Lower lobe of right lung (tissue), 2 donors: Measurements from ENCODE around the gene LIN9. TPM values are rescaled to one million over a fixed set of nuclear protein-coding genes. Genes with fewer than 3 reads are reported as not detected.
A peak's percentile ranks its signal among the peaks of the same experiment; 100 is the strongest.

Source experiments
- ATAC-seq, 2 donors: fragments of 200-7000 bp; cut with Tn5 transposase; one replicate each; pipeline ENCODE4 v1.9.1; 2020 to 2022; ENCODE audit warnings: mild to moderate bottlenecking in 2 of 2, moderate library complexity in 2 of 2
- DNase-seq: peaks from one replicate; pipeline ENCODE4 v3.0.0-alpha.2; 2020
- H3K27ac ChIP-seq: fragments of 200-600 bp; one replicate; pipeline ENCODE4 v1.8.0; 2022
- H3K27me3 ChIP-seq: fragments of 200-600 bp; one replicate; pipeline ENCODE4 v1.8.0; 2022; ENCODE audit warnings: low read depth
- H3K36me3 ChIP-seq: fragments of 200-600 bp; one replicate; pipeline ENCODE4 v1.8.0; 2022; ENCODE audit warnings: mild to moderate bottlenecking
- H3K4me1 ChIP-seq: fragments of 200-600 bp; one replicate; pipeline ENCODE4 v1.8.0; 2022
- H3K4me3 ChIP-seq: fragments of 200-600 bp; one replicate; pipeline ENCODE4 v1.8.0; 2022; ENCODE audit warnings: mild to moderate bottlenecking
- H3K9me3 ChIP-seq: fragments of 200-600 bp; one replicate; pipeline ENCODE4 v1.8.0; 2022
- intact Hi-C: fragments of 100-400 bp; cut with DNase I; formaldehyde crosslinking; loops from one replicate; pipeline ENCODE4 v1.11.0; 2022
- total RNA-seq: library from RNA; stranded (reverse); fragmentation: NEBNext Ultra II Directional; extraction: Animal tissue kit (Norgen Biotek cat#: 25700); gene quantifications from one replicate; pipeline ENCODE4 v1.2.1, GENCODE V29; 2021
- TF ChIP-seq, protein P1 (sequence below): fragments of 200-600 bp; IDR thresholded peaks from one replicate; pipeline ENCODE4 v1.8.0; 2022; ENCODE audit warnings: antibody characterized with exemption, mild to moderate bottlenecking
- donor health status: DM: no; HTN: yes; CAD: no; lungs with severe emphysema.

Gene LIN9
- total RNA-seq, 1 donor from 2014 or later: 3.5 TPM

DNA sequence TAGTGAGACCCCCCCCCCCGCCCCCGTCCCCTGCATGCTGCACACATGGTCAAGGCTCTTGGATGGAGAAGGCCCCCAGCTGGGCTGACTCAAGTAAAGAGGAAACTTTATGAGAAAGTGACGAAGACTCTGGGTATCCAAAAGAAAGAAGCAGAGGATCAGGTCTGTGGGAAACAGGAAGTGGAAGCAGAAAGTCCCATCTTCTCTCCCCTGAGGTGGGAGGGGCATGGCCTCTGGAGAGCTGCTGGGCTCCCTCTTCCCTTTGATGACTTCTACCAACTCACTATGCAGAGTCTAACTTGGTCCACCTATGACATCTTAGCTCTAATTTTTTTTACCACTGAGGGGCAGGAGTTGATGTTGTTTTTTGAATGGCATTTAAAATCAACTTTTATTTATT, 42.7 kb upstream of the LIN9 start:
- Histone ChIP-seq H3K27me3 (no peaks in the 10 kb centered on the region), H3K36me3 (peaks cover 5% of the 10 kb centered on the region), H3K4me3 (no peak overlapping the region), H3K9me3 (no peaks in the 10 kb centered on the region), H3K4me1 (no peaks in the 10 kb centered on the region), H3K27ac (no peak overlapping the region)
- ATAC-seq (no peak), DNase-seq (no peak)
- TF ChIP-seq, protein P1, sequence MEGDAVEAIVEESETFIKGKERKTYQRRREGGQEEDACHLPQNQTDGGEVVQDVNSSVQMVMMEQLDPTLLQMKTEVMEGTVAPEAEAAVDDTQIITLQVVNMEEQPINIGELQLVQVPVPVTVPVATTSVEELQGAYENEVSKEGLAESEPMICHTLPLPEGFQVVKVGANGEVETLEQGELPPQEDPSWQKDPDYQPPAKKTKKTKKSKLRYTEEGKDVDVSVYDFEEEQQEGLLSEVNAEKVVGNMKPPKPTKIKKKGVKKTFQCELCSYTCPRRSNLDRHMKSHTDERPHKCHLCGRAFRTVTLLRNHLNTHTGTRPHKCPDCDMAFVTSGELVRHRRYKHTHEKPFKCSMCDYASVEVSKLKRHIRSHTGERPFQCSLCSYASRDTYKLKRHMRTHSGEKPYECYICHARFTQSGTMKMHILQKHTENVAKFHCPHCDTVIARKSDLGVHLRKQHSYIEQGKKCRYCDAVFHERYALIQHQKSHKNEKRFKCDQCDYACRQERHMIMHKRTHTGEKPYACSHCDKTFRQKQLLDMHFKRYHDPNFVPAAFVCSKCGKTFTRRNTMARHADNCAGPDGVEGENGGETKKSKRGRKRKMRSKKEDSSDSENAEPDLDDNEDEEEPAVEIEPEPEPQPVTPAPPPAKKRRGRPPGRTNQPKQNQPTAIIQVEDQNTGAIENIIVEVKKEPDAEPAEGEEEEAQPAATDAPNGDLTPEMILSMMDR: no peak
- intact Hi-C loops: no loop called here

DNA sequence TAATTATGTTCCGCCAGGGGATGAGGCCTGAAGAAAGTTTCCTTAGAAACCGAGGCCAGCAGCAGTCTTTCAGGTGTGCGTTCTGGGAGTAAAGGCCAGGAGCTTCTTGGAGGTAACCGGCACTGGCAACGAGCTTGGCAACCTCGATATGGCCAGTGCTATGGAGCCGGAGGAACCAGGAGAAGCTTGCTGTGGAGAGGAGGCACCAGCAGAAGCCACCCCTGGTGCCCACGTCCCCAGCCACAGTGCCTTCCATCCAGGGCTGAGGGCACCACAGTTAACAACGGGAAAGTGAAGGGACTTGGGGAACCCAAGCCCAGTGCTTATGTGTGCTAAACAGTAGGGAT, 41.5 kb upstream of the LIN9 start:
- Histone ChIP-seq H3K27me3 (no peaks in the 10 kb centered on the region), H3K36me3 (no peaks in the 10 kb centered on the region), H3K27ac (no peak overlapping the region), H3K4me1 (no peaks in the 10 kb centered on the region), H3K9me3 (no peaks in the 10 kb centered on the region), H3K4me3 (no peak overlapping the region)
- ATAC-seq (no peak), DNase-seq (no peak)
- TF ChIP-seq, protein P1: no peak
- intact Hi-C loops: no loop called here

DNA sequence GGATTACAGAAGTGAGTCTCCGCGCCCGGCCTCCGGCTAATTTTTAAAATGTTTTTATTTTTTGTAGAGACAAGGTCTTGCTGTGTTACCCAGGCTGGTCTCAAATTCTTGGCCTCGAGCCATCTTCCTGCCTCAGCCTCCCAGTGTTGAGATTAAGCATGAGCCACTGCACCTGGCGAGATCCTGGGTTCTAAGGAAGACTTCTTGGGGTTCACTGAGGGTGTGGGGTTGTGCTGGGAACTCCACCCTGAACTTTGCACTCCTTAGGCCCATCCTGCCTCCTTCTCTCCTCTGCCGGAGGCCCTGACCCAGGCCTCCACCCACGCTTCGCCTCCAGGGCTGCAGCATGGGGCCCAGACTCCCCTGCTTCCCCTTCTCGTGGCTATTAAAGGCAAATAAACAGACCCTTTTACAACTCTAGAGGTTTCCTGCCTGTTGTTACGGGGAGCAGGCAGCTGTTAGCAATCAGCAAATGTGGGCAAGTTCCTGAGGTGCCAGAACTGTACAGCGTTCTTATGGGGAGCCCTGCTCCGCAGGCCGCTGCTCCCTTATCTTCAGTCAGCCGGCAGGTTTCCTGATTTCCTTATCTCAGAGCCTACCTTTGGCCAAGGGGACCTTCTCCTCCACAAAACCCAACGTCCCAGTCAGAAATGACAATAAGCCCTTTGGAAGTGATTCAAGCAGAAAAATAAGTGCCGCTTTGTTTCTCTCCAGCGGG, 41.0 kb upstream of the LIN9 start:
- TF ChIP-seq, protein P1: no peak
- DNase-seq (no peak), ATAC-seq (peak in 1 of 2 donors; percentile 41)
- H3K27ac ChIP-seq: no peak overlapping the region
- no peak overlapping the region for H3K4me3 ChIP-seq
- no peaks in the 10 kb centered on the region for H3K36me3 ChIP-seq
- H3K4me1 ChIP-seq: no peaks in the 10 kb centered on the region
- H3K9me3 ChIP-seq: no peaks in the 10 kb centered on the region
- intact Hi-C loops: no loop called here
- H3K27me3 ChIP-seq: no peaks in the 10 kb centered on the region

DNA sequence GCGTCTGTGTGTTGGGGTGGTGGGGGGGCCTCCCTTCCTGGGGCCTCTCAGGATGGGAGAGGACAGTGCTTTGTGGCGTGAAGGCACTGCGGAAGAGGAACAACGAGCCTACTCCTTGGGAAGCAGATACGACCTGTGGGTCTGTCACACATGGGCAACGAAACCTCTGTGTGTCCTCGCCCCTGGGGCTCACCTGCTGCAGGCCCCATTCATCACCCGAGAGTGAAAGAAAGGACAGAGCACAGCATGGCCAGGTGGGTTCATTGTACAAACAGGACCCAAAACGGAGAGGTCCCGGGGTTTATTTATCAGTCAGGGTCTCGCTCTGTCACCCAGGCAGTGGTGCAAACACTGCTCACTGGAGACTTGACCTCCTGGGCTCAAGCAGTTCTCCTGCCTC, 40.1 kb upstream of the LIN9 start:
- Histone ChIP-seq H3K4me3 (no peak overlapping the region), H3K27ac (no peak overlapping the region), H3K27me3 (no peaks in the 10 kb centered on the region), H3K4me1 (no peaks in the 10 kb centered on the region), H3K9me3 (no peaks in the 10 kb centered on the region), H3K36me3 (no peaks in the 10 kb centered on the region)
- ATAC-seq (peak in 1 of 2 donors; percentile 14), DNase-seq (no peak)
- intact Hi-C loops: no loop called here
- TF ChIP-seq, protein P1: no peak

DNA sequence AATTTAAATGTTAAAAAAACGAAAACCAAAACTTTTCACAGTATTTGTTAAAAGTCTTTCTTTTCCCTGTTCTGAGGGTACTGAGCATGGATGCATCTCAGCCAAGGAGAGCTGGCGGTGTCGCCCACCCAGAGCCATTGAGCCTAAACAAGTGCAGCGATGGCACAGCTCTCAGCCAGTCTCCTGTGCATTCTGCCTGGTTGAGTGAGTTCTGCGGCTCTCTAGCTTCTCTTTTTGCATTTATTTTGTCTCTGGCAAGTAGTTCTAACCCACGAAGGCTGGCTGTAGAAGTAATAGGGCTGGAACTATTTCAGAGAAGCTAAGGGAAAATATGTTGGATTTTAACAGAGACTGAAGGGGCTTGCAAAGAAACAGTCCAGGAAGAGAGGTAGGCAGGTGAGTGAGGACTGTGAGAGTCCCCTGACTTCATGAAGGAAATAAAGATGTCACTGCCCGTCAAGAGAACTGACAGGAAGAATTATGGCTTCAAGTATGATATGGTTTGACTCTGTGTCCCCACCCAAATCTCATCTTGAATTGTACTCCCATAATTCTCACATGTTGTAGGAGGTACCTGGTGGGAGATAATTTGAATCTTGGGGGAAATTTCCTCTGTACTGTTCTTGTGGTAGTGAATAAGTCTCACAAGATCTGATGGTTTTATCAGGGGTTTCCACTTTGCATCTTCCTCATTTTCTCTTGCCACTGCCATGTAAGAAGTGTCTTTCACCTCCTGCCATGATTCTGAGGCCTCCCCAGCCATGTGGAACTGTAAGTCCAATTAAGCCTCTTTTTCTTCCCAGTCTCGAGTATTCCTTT, 35.7 kb upstream of the LIN9 start:
- DNase-seq (no peak), ATAC-seq (no peak)
- Histone ChIP-seq H3K4me1 (no peaks in the 10 kb centered on the region), H3K27ac (no peak overlapping the region), H3K36me3 (no peaks in the 10 kb centered on the region), H3K9me3 (no peaks in the 10 kb centered on the region), H3K4me3 (no peak overlapping the region), H3K27me3 (no peaks in the 10 kb centered on the region)
- intact Hi-C loops: no loop called here
- TF ChIP-seq, protein P1: no peak
